HG03064 (cell line): ENCODE measurements around the gene GXYLT1.
A peak's percentile ranks its signal among the peaks of the same experiment; 100 is the strongest.
"Not testable (repeated sequence)": the region's sequence is repeated elsewhere in the genome, so short reads cannot be mapped to it uniquely, and the experiment has no call there.

Experiments
- ATAC-seq: cut with Tn5 transposase; IDR thresholded peaks from one replicate; pipeline ENCODE4 v1.9.1; 2021; ENCODE audit warnings: low read depth; ENCODE audit not compliant: unreplicated experiment

GXYLT1 gene

DNA sequence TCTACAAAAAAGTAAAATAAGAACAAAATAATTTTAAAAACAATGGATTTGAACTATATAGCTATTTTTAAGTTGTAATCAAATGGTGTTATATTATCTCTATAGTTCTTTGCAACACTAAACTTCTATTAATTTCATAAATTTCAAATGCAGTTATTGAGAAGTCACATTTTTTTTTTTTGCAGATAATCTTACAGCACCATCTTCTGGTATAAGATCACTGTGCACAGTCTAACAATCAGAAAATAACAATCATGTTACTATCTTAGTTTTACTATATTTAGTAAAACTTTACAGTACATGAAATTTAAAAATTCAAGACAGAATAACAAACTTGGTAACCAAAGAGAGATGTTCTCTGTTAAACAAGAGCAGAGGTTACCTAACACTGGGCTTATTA lies 40.6 kb downstream of the GXYLT1 start:
- no peak for ATAC-seq

- ATAC-seq = no peak
Measured at GRCh38 chr12:42103155-42103554, 41.5 kb downstream of the GXYLT1 start.

DNA sequence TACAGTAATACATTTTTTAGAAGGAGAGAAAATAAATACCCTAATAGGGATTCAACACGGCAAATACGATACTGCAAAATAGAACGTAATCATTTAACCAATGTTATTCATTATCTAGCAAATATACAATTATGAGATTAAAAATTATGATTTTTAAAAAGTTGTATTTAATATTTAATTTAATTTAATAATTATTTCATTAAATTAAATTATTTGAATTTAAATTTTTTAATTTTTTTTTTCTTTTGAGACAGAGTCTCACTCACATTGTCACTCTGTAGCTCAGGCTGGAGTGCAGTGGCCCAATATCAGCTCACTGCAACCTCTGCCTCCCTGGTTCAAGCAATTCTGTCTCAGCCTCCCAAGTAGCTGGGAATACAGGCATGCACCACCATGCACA lies 42.0 kb downstream of the GXYLT1 start:
- ATAC-seq = no peak

GRCh38 chr12:42099433-42099832 lies 45.2 kb downstream of the GXYLT1 start:
- no peak for ATAC-seq

GRCh38 chr12:42097971-42098370 lies 46.7 kb downstream of the GXYLT1 start:
- ATAC-seq = peak; percentile 80

- no peak for ATAC-seq
Measured at GRCh38 chr12:42094277-42094676, 50.4 kb downstream of the GXYLT1 start.

- no peak for ATAC-seq
Measured at GRCh38 chr12:42091769-42092168, 52.9 kb downstream of the GXYLT1 start.

GRCh38 chr12:42090899-42091298 lies 53.8 kb downstream of the GXYLT1 start:
- no peak for ATAC-seq

DNA sequence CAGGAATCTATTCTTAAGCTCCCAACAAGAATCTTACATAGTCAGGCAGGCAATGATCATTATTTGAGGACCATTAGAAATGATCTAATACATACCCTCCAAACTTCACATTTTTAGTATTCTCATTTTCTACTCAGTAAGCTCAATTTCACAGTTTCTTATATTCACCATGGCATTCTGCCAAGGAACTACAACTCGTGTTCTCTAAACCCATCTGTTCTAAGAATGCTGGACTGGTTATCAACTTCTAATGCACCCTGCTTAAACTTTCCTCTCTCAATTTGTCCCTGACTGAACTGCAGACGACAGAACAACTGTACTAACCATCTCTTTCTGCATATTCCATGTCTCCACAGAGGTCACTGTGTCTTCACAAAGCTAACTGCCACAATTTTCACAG lies 58.6 kb downstream of the GXYLT1 start:
- no peak for ATAC-seq

- no peak for ATAC-seq
Measured at GRCh38 chr12:42085594-42085993, 59.1 kb downstream of the GXYLT1 start.

GRCh38 chr12:42084522-42084921 lies 60.2 kb downstream of the GXYLT1 start:
- ATAC-seq = no peak

- no peak for ATAC-seq
Measured at GRCh38 chr12:42076976-42077375, 67.7 kb downstream of the GXYLT1 start.

GRCh38 chr12:42070036-42070435 lies 74.6 kb downstream of the GXYLT1 start:
- ATAC-seq = no peak

DNA sequence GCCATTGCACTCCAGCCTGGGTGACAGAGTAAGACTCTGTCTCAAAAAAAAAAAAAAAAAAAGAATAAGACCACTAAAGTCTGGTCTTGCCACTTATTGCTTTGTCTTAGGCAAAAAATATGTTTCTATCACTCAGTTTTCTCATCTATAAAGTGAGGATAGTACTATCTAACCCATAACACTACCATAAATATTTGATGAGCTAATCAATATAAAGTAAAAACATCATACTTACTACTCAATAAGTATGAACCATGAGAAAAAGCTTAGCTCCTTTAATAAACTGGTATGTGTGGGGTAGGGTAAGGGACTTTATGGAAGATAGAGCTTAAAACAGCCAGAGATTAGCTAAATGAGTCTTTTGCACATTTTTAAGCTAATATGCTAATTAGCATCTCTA lies 85.5 kb downstream of the GXYLT1 start:
- no peak for ATAC-seq

- ATAC-seq = no peak
Measured at GRCh38 chr12:42056130-42056529, 88.5 kb downstream of the GXYLT1 start.

DNA sequence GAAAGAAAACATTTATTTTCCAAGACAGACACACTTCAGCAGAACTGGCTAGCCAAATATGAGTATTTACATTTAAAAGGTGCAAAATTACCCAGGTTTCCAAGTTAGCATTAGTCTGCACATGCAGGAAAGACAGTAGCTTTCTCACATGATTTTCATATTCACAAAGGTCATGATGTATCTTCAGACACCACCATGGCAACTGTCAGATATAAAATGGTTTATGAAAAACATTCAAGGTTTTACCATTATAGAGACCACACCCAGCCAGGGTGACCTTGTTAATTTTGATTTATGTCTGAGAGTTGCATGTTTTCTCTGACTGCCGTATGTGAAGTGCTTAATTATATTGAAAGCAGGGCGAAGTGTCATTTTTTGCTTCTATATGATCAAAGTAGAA lies 91.2 kb downstream of the GXYLT1 start:
- no peak for ATAC-seq

GRCh38 chr12:42048980-42049379 lies 95.7 kb downstream of the GXYLT1 start:
- not testable (repeated sequence) for ATAC-seq

GRCh38 chr12:42039577-42039976 lies 105.1 kb downstream of the GXYLT1 start:
- no peak for ATAC-seq

DNA sequence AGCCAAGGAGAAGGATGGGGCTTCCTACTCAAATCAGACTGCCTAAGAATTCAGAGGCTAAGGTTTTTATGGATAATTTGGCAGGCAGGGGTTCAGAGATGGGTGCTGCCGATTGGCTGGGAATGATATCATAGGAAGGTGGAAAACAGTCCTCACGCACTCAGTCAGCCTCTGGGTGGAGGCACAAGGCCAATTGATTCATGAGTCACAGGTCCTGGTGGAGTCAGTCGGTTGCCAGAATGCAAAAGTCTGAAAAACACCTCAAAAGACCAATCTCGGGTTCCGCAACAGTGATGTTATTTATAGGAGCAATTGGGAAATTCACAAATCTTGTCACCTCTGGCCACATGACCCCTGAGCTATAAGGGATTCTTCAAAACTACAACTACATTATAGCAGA lies 105.5 kb downstream of the GXYLT1 start:
- ATAC-seq = no peak

GRCh38 chr12:42031847-42032564 lies 112.7 kb downstream of the GXYLT1 start:
- no peak for ATAC-seq
